ENCODE measurements around the gene ABR.

DNA sequence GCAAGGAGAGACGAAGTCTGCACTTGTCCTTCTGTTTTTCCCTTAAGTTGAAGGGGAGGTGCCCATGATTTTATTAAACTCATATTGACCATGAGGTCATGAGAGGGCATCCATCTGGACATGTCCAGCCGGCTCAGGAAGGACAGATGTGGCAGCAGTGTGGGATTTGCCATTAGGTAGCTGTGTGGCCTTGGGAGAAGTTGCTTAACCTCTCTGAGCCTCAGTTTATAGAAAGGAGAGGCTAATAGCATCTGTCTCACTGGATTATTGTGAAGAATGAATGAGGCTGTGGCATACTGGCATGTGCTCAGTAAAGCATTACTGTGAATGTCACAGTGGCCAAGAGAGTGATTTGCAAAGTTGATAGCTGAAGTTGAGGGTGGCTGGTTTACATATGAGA lies 181.7 kb downstream of the ABR start:
- TF ChIP-seq POLR2A (IDR thresholded peaks at IDR 0.05) = no peak
- TF ChIP-seq, protein P1, sequence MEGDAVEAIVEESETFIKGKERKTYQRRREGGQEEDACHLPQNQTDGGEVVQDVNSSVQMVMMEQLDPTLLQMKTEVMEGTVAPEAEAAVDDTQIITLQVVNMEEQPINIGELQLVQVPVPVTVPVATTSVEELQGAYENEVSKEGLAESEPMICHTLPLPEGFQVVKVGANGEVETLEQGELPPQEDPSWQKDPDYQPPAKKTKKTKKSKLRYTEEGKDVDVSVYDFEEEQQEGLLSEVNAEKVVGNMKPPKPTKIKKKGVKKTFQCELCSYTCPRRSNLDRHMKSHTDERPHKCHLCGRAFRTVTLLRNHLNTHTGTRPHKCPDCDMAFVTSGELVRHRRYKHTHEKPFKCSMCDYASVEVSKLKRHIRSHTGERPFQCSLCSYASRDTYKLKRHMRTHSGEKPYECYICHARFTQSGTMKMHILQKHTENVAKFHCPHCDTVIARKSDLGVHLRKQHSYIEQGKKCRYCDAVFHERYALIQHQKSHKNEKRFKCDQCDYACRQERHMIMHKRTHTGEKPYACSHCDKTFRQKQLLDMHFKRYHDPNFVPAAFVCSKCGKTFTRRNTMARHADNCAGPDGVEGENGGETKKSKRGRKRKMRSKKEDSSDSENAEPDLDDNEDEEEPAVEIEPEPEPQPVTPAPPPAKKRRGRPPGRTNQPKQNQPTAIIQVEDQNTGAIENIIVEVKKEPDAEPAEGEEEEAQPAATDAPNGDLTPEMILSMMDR (IDR thresholded peaks at IDR 0.05) = no peak

All from suprapubic skin (tissue), 3 donors.